HepG2 (cell line): ENCODE measurements around the gene CAPN12. TPM values are rescaled to one million over a fixed set of nuclear protein-coding genes. Genes with fewer than 3 reads are reported as not detected.

Experiments
- ATAC-seq: fragments of 200-7000 bp; cut with Tn5 transposase; 3 replicates; pipeline ENCODE4 v1.9.1; 2020; ENCODE audit warnings: mild to moderate bottlenecking, moderate library complexity
- BruUV-seq: library from RNA; stranded (reverse); fragments of 400-500 nt; replicated peaks from 2 replicates; lab custom pipeline; 2021; lab: Mats Ljungman, UMichigan
- CTCF ChIA-PET: fragments of 300-600 bp; formaldehyde crosslinking; extraction: SDS; loops from one replicate; lab custom pipeline; 2021; ENCODE audit warnings: low total read pairs, inconsistent platforms, low intra/inter-chr PET ratio; lab: Yijun Ruan, JAX
- POLR2A ChIA-PET: fragments of 350-600 bp; sonication (Branson Sonifier 250); formaldehyde crosslinking; loops from one replicate; lab custom pipeline; 2020; ENCODE audit warnings: antibody characterized with exemption, inconsistent platforms; lab: Yijun Ruan, JAX
- DNase-seq: peaks from one replicate; pipeline ENCODE4 v3.0.0-alpha.2; 2015; ENCODE audit warnings: low spot score
- FAIRE-seq: peaks from 3 replicates; lab custom pipeline; 2011; peaks lifted over from hg19 to GRCh38; lab: Jason Lieb, UNC
- H2AFZ ChIP-seq: one replicate; pipeline ENCODE4 v1.6.1; 2011; ENCODE audit warnings: low read length, inconsistent platforms
- H3K27ac ChIP-seq: fragments of 300-600 bp; 3 replicates; pipeline ENCODE4 v1.8.0; 2011; ENCODE audit warnings: mixed run types, mild to moderate bottlenecking, mixed read lengths, low read length, inconsistent platforms; ENCODE audit not compliant: insufficient read depth; ENCODE audit errors: extremely low read length
- H3K27me3 ChIP-seq, 2 experiments: fragments of 200-600 bp in 1 of 2; 2 replicates in 1 of 2; 3 replicates in 1 of 2; pipeline versions ENCODE4 v1.6.0 to v1.8.0; 2011; ENCODE audit warnings: low read length in 2 of 2, mild to moderate bottlenecking in 2 of 2, moderate library complexity in 2 of 2, inconsistent platforms in 1 of 2; ENCODE audit not compliant: insufficient read depth in 2 of 2, control insufficient read depth in 1 of 2
- H3K36me3 ChIP-seq, 2 experiments: fragments of 200-600 bp in 1 of 2; replicated peaks in 1 of 2; 2 replicates in 1 of 2; 3 replicates in 1 of 2; pipeline versions ENCODE4 v1.5.1 to v1.8.0; 2011; ENCODE audit warnings: low read length in 2 of 2, inconsistent platforms in 1 of 2; ENCODE audit not compliant: insufficient read depth in 2 of 2, control insufficient read depth in 1 of 2
- H3K4me1 ChIP-seq: 2 replicates; pipeline ENCODE4 v1.5.1; 2012; ENCODE audit warnings: low read length, inconsistent platforms; ENCODE audit not compliant: insufficient read depth
- H3K4me2 ChIP-seq: 2 replicates; pipeline ENCODE4 v1.6.0; 2011; ENCODE audit warnings: low read depth, low read length, inconsistent platforms
- H3K4me3 ChIP-seq, 3 experiments: fragments of 200-600 bp in 1 of 3; sonication (generic), shearing (Covaris generic) in 1 of 3; replicated peaks in 1 of 3; 2 replicates each; pipeline ENCODE4 v1.5.1; 2011 to 2016; ENCODE audit warnings: low read length in 3 of 3, inconsistent platforms in 2 of 3, low read depth in 2 of 3, mild to moderate bottlenecking in 2 of 3, control low read depth in 1 of 3, mixed read lengths in 1 of 3; ENCODE audit not compliant: insufficient read depth in 1 of 3
- H3K79me2 ChIP-seq: one replicate; pipeline ENCODE4 v1.6.1; 2011; ENCODE audit warnings: low read length, inconsistent platforms; ENCODE audit not compliant: insufficient read depth
- H3K9ac ChIP-seq: 2 replicates; pipeline ENCODE4 v1.6.0; 2011; ENCODE audit warnings: mild to moderate bottlenecking, low read depth, low read length, inconsistent platforms; ENCODE audit not compliant: insufficient read depth
- H3K9me3 ChIP-seq: 2 replicates; pipeline ENCODE4 v1.5.1; 2012; ENCODE audit warnings: mild to moderate bottlenecking, low read length
- H4K20me1 ChIP-seq: 2 replicates; pipeline ENCODE4 v1.6.0; 2011; ENCODE audit warnings: inconsistent platforms, mild to moderate bottlenecking, low read length, moderate library complexity; ENCODE audit not compliant: insufficient read depth
- BCL3 ChIP-seq: sonication (generic); formaldehyde crosslinking; IDR thresholded peaks from 2 replicates; pipeline ENCODE4 v1.5.1; 2020; ENCODE audit warnings: mild to moderate bottlenecking, missing genetic modification reagents, moderate library complexity
- CBX5 ChIP-seq: sonication (generic); formaldehyde crosslinking; IDR thresholded peaks from 2 replicates; pipeline ENCODE4 v1.4.0; 2020; ENCODE audit warnings: missing genetic modification reagents, borderline replicate concordance
- GABPA ChIP-seq, 2 experiments: IDR thresholded peaks; 2 replicates each; pipeline ENCODE4 v1.6.1; 2011 to 2016; ENCODE audit warnings: low read depth in 2 of 2, low read length in 1 of 2, missing biosample characterization in 1 of 2, missing genetic modification characterization in 1 of 2
- HOXA7 ChIP-seq: sonication (generic); formaldehyde crosslinking; IDR thresholded peaks from 2 replicates; pipeline ENCODE4 v1.8.1; 2022; ENCODE audit warnings: mild to moderate bottlenecking, missing genetic modification reagents, moderate library complexity
- KMT2B ChIP-seq: IDR thresholded peaks from 2 replicates; pipeline ENCODE4 v1.6.1; 2016; ENCODE audit warnings: missing genetic modification reagents, missing compliant biosample characterization
- MAF1 ChIP-seq: sonication (generic); formaldehyde crosslinking; IDR thresholded peaks from 2 replicates; pipeline ENCODE4 v1.5.0; 2020; ENCODE audit warnings: missing genetic modification reagents, borderline replicate concordance
- NFRKB ChIP-seq: fragments of 450-650 bp; IDR thresholded peaks from 2 replicates; pipeline ENCODE4 v1.6.1; 2017
- PAF1 ChIP-seq: IDR thresholded peaks from 2 replicates; pipeline ENCODE4 v1.6.1; 2016; ENCODE audit warnings: missing genetic modification reagents, missing compliant biosample characterization
- PCBP1 ChIP-seq: fragments of 200-400 bp; formaldehyde crosslinking; IDR thresholded peaks from 2 replicates; pipeline ENCODE4 v1.6.1; 2017; ENCODE audit warnings: mild to moderate bottlenecking, low read depth, low read length, borderline replicate concordance
- PHF8 ChIP-seq: sonication (generic); formaldehyde crosslinking; IDR thresholded peaks from 2 replicates; pipeline ENCODE4 v1.5.0; 2020; ENCODE audit warnings: missing genetic modification reagents
- SP2 ChIP-seq: sonication (generic); formaldehyde crosslinking; IDR thresholded peaks from 2 replicates; pipeline ENCODE4 v1.5.1; 2020; ENCODE audit warnings: mild to moderate bottlenecking, missing genetic modification reagents
- ZBTB39 ChIP-seq: sonication (generic); formaldehyde crosslinking; IDR thresholded peaks from 2 replicates; pipeline ENCODE4 v1.5.0; 2020; ENCODE audit warnings: missing genetic modification reagents
- ZC3H4 ChIP-seq: sonication (generic); formaldehyde crosslinking; IDR thresholded peaks from 2 replicates; pipeline ENCODE4 v1.4.0; 2020; ENCODE audit warnings: missing genetic modification reagents, borderline replicate concordance
- ZNF234 ChIP-seq: sonication (generic); formaldehyde crosslinking; conservative IDR thresholded peaks from 2 replicates; pipeline ENCODE4 v1.5.1; 2020; ENCODE audit warnings: mild to moderate bottlenecking, missing genetic modification reagents
- ZNF652 ChIP-seq: IDR thresholded peaks from 2 replicates; pipeline ENCODE4 v1.6.1; 2016; ENCODE audit warnings: low read depth, borderline replicate concordance
- ZNF7 ChIP-seq: IDR thresholded peaks from 2 replicates; pipeline ENCODE4 v1.6.1; 2016; ENCODE audit warnings: missing biosample characterization, missing genetic modification reagents
- WGBS: methylation state at CpG from one replicate; pipeline ENCODE4 v1.1.6; 2017; ENCODE audit warnings: low lambda C conversion rate; 5-methylcytosine and 5-hydroxymethylcytosine counted together
- in situ Hi-C: cut with HindIII; loops from 2 replicates; pipeline ENCODE4 v1.10.0; 2017; ENCODE audit warnings: low pct_unique_long_range_greater_than_20kb; ENCODE audit not compliant: extremely low pct_ligation_motif_present
- intact Hi-C: fragments of 100-400 bp; cut with micrococcal nuclease; formaldehyde crosslinking; loops from one replicate; pipeline ENCODE4 v1.10.0; 2022; ENCODE audit not compliant: unreplicated experiment
- polyA plus RNA-seq, 8 experiments: library from polyadenylated mRNA; depleted of rRNA in 3 of 8; stranded (reverse) in 7 of 8; unstranded in 1 of 8; fragments of >200 nt; fragmentation: Illumina TruSeq in 4 of 8; extraction: Trizol in 4 of 8; gene quantifications; 2 replicates each; pipeline versions ENCODE4 v1.2.1 to v1.2.3, GENCODE V29; 2011 to 2016; ENCODE audit warnings: low read depth in 4 of 8, missing spikeins in 1 of 8, mixed read lengths in 1 of 8; ENCODE audit not compliant: insufficient read depth in 1 of 8
- total RNA-seq, 5 experiments: library from RNA; depleted of rRNA; stranded (reverse); fragments of >200 nt; fragmentation: Illumina TruSeq; extraction: Trizol; gene quantifications; 2 replicates each; pipeline ENCODE4 v1.2.3, GENCODE V29; 2016; ENCODE audit warnings: low read depth in 1 of 5

Gene CAPN12
- total and polyA plus RNA-seq, 2 of the 13 experiments (the other 11 are each of a cell fraction or from before 2014, with no cell fraction given), result 1.6 to 13.6 TPM

GRCh38 chr19:38693380-38694223 lies 50.7 kb downstream of the CAPN12 start:
- Histone ChIP-seq H3K4me1 (peaks cover 100% of the 10 kb centered on the region), H3K36me3 (peaks cover 28 to 61% of the 10 kb centered on the region in 2 experiments), H3K27ac (peak overlapping the region; percentile 64), H3K9me3 (no peaks in the 10 kb centered on the region), H4K20me1 (peaks cover 14% of the 10 kb centered on the region; the same call in 1 of the 2 replicates), H3K79me2 (peaks cover 95% of the 10 kb centered on the region), H3K9ac (peak overlapping the region; percentile 42; the same call in 1 of the 2 replicates), H3K4me2 (peak overlapping the region; percentile 10; the same call in 1 of the 2 replicates), H3K27me3 (no peaks in the 10 kb centered on the region), H2AFZ (no peak overlapping the region), H3K4me3 (no peak overlapping the region)
- WGBS, result 73% methylated on average over 19 of the region's 19 CpGs
- intact Hi-C loops, result no loop called here
- ATAC-seq (peak; percentile 14; the same call in 2 of the 3 replicates), FAIRE-seq (no peak), DNase-seq (peak; percentile 81)
- ChIA-PET CTCF (no interaction called here), POLR2A (interaction anchor here (0.7 to 3.0 kb wide), 4 partner anchors 8 to 138 kb away, joined by 3 to 9 read pairs (median 5); partner anchors contain the start of genes ACTN4 and ECH1)
- BruUV-seq, result no TSS peak
- in situ Hi-C loops, result no loop called here
- no peak for TF ChIP-seq PCBP1
- TF ChIP-seq KMT2B, result no peak
- TF ChIP-seq NFRKB, result no peak
- no peak for TF ChIP-seq HOXA7
- no peak for TF ChIP-seq ZNF7 (CRISPR knock-in tag)
- no peak for TF ChIP-seq ZC3H4 (CRISPR knock-in tag)
- TF ChIP-seq ZBTB39 (CRISPR knock-in tag), result no peak
- no peak for TF ChIP-seq CBX5 (CRISPR knock-in tag)
- no peak for TF ChIP-seq ZNF234 (CRISPR knock-in tag)
- no peak for TF ChIP-seq MAF1 (CRISPR knock-in tag)
- TF ChIP-seq BCL3 (CRISPR knock-in tag), result no peak
- TF ChIP-seq ZNF652 (CRISPR knock-in tag), result no peak
- no peak for TF ChIP-seq GABPA (IDR thresholded peaks at IDR 0.05; ENCODE audit: low read depth, low read length)
- no peak for TF ChIP-seq GABPA (CRISPR knock-in tag; IDR thresholded peaks at IDR 0.05; ENCODE audit: low read depth)
- TF ChIP-seq SP2 (CRISPR knock-in tag), result no peak
- TF ChIP-seq PHF8, result no peak
- TF ChIP-seq PAF1, result no peak
